ENCODE measurements around the gene DNAH14.

DNA sequence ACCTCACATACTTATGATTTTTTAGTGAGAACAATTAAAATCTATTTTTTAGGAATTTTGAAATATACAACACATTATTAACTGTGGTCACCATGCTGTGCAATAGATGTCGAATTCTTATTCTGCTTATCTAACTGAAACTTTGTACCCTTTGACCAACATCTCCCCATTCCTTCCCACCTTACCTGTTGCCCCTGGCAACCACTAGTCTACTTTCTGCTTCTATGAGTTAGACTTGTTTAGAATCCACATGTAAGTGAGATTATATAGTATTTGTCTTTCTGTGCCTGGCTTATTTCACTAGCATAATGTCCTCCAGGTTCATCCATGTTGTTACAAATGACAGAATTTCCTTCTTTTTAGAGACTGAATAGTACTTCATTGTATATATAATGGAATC is 330.1 kb downstream of the DNAH14 start:
- TF ChIP-seq, protein P1, sequence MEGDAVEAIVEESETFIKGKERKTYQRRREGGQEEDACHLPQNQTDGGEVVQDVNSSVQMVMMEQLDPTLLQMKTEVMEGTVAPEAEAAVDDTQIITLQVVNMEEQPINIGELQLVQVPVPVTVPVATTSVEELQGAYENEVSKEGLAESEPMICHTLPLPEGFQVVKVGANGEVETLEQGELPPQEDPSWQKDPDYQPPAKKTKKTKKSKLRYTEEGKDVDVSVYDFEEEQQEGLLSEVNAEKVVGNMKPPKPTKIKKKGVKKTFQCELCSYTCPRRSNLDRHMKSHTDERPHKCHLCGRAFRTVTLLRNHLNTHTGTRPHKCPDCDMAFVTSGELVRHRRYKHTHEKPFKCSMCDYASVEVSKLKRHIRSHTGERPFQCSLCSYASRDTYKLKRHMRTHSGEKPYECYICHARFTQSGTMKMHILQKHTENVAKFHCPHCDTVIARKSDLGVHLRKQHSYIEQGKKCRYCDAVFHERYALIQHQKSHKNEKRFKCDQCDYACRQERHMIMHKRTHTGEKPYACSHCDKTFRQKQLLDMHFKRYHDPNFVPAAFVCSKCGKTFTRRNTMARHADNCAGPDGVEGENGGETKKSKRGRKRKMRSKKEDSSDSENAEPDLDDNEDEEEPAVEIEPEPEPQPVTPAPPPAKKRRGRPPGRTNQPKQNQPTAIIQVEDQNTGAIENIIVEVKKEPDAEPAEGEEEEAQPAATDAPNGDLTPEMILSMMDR (IDR thresholded peaks at IDR 0.05) = no peak
- no peak for TF ChIP-seq POLR2AphosphoS5 (IDR thresholded peaks at IDR 0.05)
- TF ChIP-seq POLR2A (IDR thresholded peaks at IDR 0.05) = no peak

Measured in breast epithelium (tissue), 3 donors.